HCT116 (cell line): Measurements from ENCODE around the gene APOH. TPM values are rescaled to one million over a fixed set of nuclear protein-coding genes. Genes with fewer than 3 reads are reported as not detected.

Experiments used
- ATAC-seq: fragments of 200-7000 bp; cut with Tn5 transposase; 2 replicates; pipeline ENCODE4 v1.9.1; 2020; ENCODE audit warnings: mild to moderate bottlenecking, moderate library complexity
- BruUV-seq: library from RNA; stranded (reverse); fragments of 400-500 nt; replicated peaks from 2 replicates; lab custom pipeline; 2021; lab: Mats Ljungman, UMichigan
- CTCF ChIA-PET: fragments of 300-600 bp; sonication (Branson Sonifier 250); formaldehyde crosslinking; loops from one replicate; lab custom pipeline; 2021; ENCODE audit warnings: antibody characterized with exemption; lab: Charles Lee
- POLR2A ChIA-PET: fragments of 300-600, 350-600 bp; sonication (Branson Sonifier 250); formaldehyde crosslinking; loops from one replicate; lab custom pipeline; 2021; ENCODE audit warnings: antibody characterized with exemption; lab: Charles Lee
- RAD21 ChIA-PET, 2 experiments: fragments of 300-600 bp; sonication (Branson Sonifier 250); formaldehyde crosslinking; loops; one replicate each; lab custom pipeline; 2023; ENCODE audit warnings: low total read pairs in 2 of 2; ENCODE audit not compliant: uncharacterized antibody in 2 of 2, unreplicated experiment in 2 of 2, low non-redundant PET in 1 of 2; lab: Charles Lee
- DNase-seq: peaks from one replicate; pipeline ENCODE4 v3.0.0-alpha.2; 2010; ENCODE audit warnings: low read depth, low spot score
- H2AFZ ChIP-seq: fragments of 200-600 bp; shearing (Covaris generic), sonication (generic); 2 replicates; pipeline ENCODE4 v1.6.1; 2017; ENCODE audit warnings: low read depth, mixed run types, mixed read lengths, antibody characterized with exemption, low read length; ENCODE audit not compliant: poor library complexity, severe bottlenecking
- H3K27ac ChIP-seq: 2 replicates; pipeline ENCODE4 v1.5.1; 2012; ENCODE audit warnings: low read depth, low read length
- H3K27me3 ChIP-seq: fragments of 200-600 bp; sonication (generic); 2 replicates; pipeline ENCODE4 v1.6.1; 2016; ENCODE audit warnings: mixed run types, low read length, mixed read lengths; ENCODE audit not compliant: insufficient read depth
- H3K36me3 ChIP-seq, 2 experiments: fragments of 200-500 bp in 1 of 2; fragments of 200-600 bp in 1 of 2; sonication (Bioruptor generic) in 1 of 2; sonication (generic) in 1 of 2; 2 replicates each; pipeline versions ENCODE4 v1.5.1 to v1.6.1; 2014 to 2016; ENCODE audit warnings: low read length in 2 of 2, inconsistent platforms in 1 of 2, mixed read lengths in 1 of 2, mixed run types in 1 of 2; ENCODE audit not compliant: insufficient read depth in 2 of 2, control insufficient read depth in 1 of 2
- H3K4me1 ChIP-seq, 2 experiments: fragments of 200-600 bp in 1 of 2; sonication (generic) in 1 of 2; 2 replicates each; pipeline versions ENCODE4 v1.5.1 to v1.6.1; 2012 to 2017; ENCODE audit warnings: low read length in 2 of 2, inconsistent platforms in 1 of 2, mild to moderate bottlenecking in 1 of 2, mixed read lengths in 1 of 2, mixed run types in 1 of 2, moderate library complexity in 1 of 2; ENCODE audit not compliant: insufficient read depth in 2 of 2, control insufficient read depth in 1 of 2
- H3K4me2 ChIP-seq: fragments of 200-600 bp; sonication (generic); 2 replicates; pipeline ENCODE4 v1.6.1; 2017; ENCODE audit warnings: mixed run types, low read length, mixed read lengths
- H3K4me3 ChIP-seq, 2 experiments: fragments of 200-600 bp in 1 of 2; sonication (generic) in 1 of 2; replicated peaks in 1 of 2; 2 replicates each; pipeline ENCODE4 v1.5.1; 2011 to 2016; ENCODE audit warnings: low read length in 2 of 2, control low read depth in 1 of 2, low read depth in 1 of 2, mild to moderate bottlenecking in 1 of 2, mixed read lengths in 1 of 2, mixed run types in 1 of 2
- H3K79me2 ChIP-seq: fragments of 200-600 bp; sonication (generic); 2 replicates; pipeline ENCODE4 v1.6.1; 2017; ENCODE audit warnings: mild to moderate bottlenecking, mixed run types, low read length, moderate library complexity, mixed read lengths; ENCODE audit not compliant: insufficient read depth
- H3K9ac ChIP-seq: fragments of 200-600 bp; sonication (generic); 2 replicates; pipeline ENCODE4 v1.6.1; 2016; ENCODE audit warnings: low read length, mixed read lengths
- H3K9me2 ChIP-seq: fragments of 200-600 bp; sonication (generic), shearing (Covaris generic); 2 replicates; pipeline ENCODE4 v1.6.1; 2017; ENCODE audit warnings: mixed run types, mild to moderate bottlenecking, moderate library complexity; ENCODE audit not compliant: insufficient read depth
- H3K9me3 ChIP-seq, 2 experiments: fragments of 200-500 bp in 1 of 2; fragments of 200-600 bp in 1 of 2; sonication (Bioruptor generic) in 1 of 2; sonication (generic) in 1 of 2; 2 replicates each; pipeline ENCODE4 v1.6.1; 2014 to 2017; ENCODE audit warnings: low read length in 2 of 2, mixed read lengths in 2 of 2, inconsistent platforms in 1 of 2, low read depth in 1 of 2, mild to moderate bottlenecking in 1 of 2, mixed run types in 1 of 2, moderate library complexity in 1 of 2; ENCODE audit not compliant: control insufficient read depth in 1 of 2, insufficient read depth in 1 of 2
- H4K20me1 ChIP-seq: fragments of 200-600 bp; sonication (generic), shearing (Covaris generic); 2 replicates; pipeline ENCODE4 v1.6.1; 2017; ENCODE audit warnings: mixed run types, mild to moderate bottlenecking, moderate library complexity; ENCODE audit not compliant: insufficient read depth
- CTCF ChIP-seq, 3 experiments: fragments of 200-600 bp in 1 of 3; sonication (generic) in 1 of 3; IDR thresholded peaks in 2 of 3; conservative IDR thresholded peaks in 1 of 3; 2 replicates each; pipeline ENCODE4 v1.5.1; 2012 to 2017; ENCODE audit warnings: low read depth in 2 of 3, low read length in 2 of 3, antibody characterized with exemption in 1 of 3, borderline replicate concordance in 1 of 3, control low read depth in 1 of 3, mild to moderate bottlenecking in 1 of 3, mixed read lengths in 1 of 3, mixed run types in 1 of 3, moderate library complexity in 1 of 3; ENCODE audit not compliant: insufficient read depth in 1 of 3
- EGR1 ChIP-seq: IDR thresholded peaks from 2 replicates; pipeline ENCODE4 v1.6.1; 2012; ENCODE audit warnings: low read depth
- ELF1 ChIP-seq: IDR thresholded peaks from 2 replicates; pipeline ENCODE4 v1.6.1; 2012; ENCODE audit warnings: low read depth, borderline replicate concordance
- FOSL1 ChIP-seq: IDR thresholded peaks from 2 replicates; pipeline ENCODE4 v1.6.1; 2012; ENCODE audit warnings: low read depth
- JUND ChIP-seq: IDR thresholded peaks from 2 replicates; pipeline ENCODE4 v1.6.1; 2012
- MAX ChIP-seq: IDR thresholded peaks from 2 replicates; pipeline ENCODE4 v1.6.1; 2012
- RAD21 ChIP-seq: IDR thresholded peaks from 2 replicates; pipeline ENCODE4 v1.6.1; 2012; ENCODE audit warnings: low read depth, mild to moderate bottlenecking
- SIN3A ChIP-seq: IDR thresholded peaks from 2 replicates; pipeline ENCODE4 v1.6.1; 2012; ENCODE audit warnings: low read depth
- SP1 ChIP-seq: IDR thresholded peaks from 2 replicates; pipeline ENCODE4 v1.6.1; 2012; ENCODE audit warnings: low read depth
- TCF7L2 ChIP-seq: IDR thresholded peaks from 2 replicates; pipeline ENCODE4 v1.7.0; 2011; ENCODE audit warnings: borderline replicate concordance, inconsistent platforms; ENCODE audit not compliant: insufficient read depth, insufficient read length; ENCODE audit errors: extremely low read depth
- YY1 ChIP-seq: IDR thresholded peaks from 2 replicates; pipeline ENCODE4 v1.6.1; 2011; ENCODE audit warnings: low read length, low read depth, moderate library complexity, mild to moderate bottlenecking; ENCODE audit not compliant: insufficient replicate concordance; ENCODE audit errors: extremely low read depth
- intact Hi-C: fragments of 100-400 bp; cut with micrococcal nuclease; formaldehyde crosslinking; loops from 2 replicates; pipeline ENCODE4 v1.10.0; 2022
- total RNA-seq: library from RNA; stranded (reverse); gene quantifications from one replicate; pipeline ENCODE4 v1.2.1, GENCODE V29; 2021; ENCODE audit not compliant: unreplicated experiment
- TF ChIP-seq, protein P1 (sequence below): IDR thresholded peaks from 2 replicates; pipeline ENCODE4 v1.6.1; 2012; ENCODE audit warnings: low read depth

The APOH gene
- total RNA-seq, 1 experiment from 2014 or later = 1.7 TPM

DNA sequence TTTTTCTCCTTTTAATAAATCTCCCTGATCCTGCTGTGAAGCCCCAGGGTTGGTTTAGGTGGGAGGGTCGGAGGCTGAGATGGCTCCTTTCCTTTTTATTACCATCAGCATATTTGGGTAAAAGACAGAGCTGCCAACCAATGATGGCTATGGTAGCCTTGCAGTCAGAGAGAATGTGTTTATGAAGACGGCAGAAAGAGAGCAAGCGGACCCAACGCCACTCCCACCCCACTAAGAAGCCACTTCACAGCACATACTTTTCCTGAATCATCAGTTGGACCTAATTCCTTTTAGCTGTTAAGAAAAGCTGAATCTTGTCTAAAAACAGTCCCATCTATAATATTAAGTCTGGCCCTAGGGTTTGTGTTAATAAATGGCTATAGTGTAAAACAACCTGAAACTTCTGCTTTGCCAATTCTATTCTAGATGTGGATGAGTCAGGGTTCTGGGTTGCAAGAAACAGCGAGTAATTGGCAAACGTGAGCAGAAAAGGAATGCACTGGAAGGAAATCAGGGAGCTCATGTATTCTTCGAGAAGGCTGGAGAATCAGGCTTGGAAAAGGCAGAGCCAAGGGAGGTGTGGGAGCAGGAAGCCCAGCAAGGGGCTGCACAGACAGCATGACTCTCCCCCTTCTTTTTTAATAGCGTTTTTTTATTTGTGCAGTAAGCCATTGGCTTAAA, 39.2 kb upstream of the APOH start:
- CTCF ChIA-PET = interaction anchor here (1.2 to 1.4 kb wide), 2 partner anchors 68 to 299 kb away, joined by 3 to 4 read pairs; no protein-coding TSS in a partner anchor

GRCh38 chr17:66264696-66265095, 35.5 kb upstream of the APOH start:
- TF ChIP-seq JUND = no peak
- TF ChIP-seq TCF7L2 = no peak
- no peak for TF ChIP-seq SP1
- no peak for TF ChIP-seq RAD21
- TF ChIP-seq MAX = no peak
- TF ChIP-seq YY1 = no peak
- no peak for TF ChIP-seq CTCF (IDR thresholded peaks at IDR 0.05 in 2 of 3, conservative IDR thresholded peaks at IDR 0.05 in 1 of 3; ENCODE audit: borderline replicate concordance in 1 of 3, insufficient read depth in 1 of 3, low read depth in 2 of 3, low read length in 2 of 3)
- no peak for TF ChIP-seq EGR1
- TF ChIP-seq SIN3A = no peak
- no peak for TF ChIP-seq FOSL1
- TF ChIP-seq, protein P1, sequence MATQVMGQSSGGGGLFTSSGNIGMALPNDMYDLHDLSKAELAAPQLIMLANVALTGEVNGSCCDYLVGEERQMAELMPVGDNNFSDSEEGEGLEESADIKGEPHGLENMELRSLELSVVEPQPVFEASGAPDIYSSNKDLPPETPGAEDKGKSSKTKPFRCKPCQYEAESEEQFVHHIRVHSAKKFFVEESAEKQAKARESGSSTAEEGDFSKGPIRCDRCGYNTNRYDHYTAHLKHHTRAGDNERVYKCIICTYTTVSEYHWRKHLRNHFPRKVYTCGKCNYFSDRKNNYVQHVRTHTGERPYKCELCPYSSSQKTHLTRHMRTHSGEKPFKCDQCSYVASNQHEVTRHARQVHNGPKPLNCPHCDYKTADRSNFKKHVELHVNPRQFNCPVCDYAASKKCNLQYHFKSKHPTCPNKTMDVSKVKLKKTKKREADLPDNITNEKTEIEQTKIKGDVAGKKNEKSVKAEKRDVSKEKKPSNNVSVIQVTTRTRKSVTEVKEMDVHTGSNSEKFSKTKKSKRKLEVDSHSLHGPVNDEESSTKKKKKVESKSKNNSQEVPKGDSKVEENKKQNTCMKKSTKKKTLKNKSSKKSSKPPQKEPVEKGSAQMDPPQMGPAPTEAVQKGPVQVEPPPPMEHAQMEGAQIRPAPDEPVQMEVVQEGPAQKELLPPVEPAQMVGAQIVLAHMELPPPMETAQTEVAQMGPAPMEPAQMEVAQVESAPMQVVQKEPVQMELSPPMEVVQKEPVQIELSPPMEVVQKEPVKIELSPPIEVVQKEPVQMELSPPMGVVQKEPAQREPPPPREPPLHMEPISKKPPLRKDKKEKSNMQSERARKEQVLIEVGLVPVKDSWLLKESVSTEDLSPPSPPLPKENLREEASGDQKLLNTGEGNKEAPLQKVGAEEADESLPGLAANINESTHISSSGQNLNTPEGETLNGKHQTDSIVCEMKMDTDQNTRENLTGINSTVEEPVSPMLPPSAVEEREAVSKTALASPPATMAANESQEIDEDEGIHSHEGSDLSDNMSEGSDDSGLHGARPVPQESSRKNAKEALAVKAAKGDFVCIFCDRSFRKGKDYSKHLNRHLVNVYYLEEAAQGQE = no peak
- Histone ChIP-seq H3K4me2 (no peak overlapping the region), H3K9ac (no peak overlapping the region), H3K27ac (no peak overlapping the region), H3K4me1 (no peaks in the 10 kb centered on the region), H3K79me2 (no peaks in the 10 kb centered on the region), H3K36me3 (no peaks in the 10 kb centered on the region), H3K4me3 (no peak overlapping the region), H3K9me2 (no peaks in the 10 kb centered on the region), H4K20me1 (no peaks in the 10 kb centered on the region), H3K27me3 (no peaks in the 10 kb centered on the region), H3K9me3 (no peaks in the 10 kb centered on the region), H2AFZ (no peak overlapping the region)
- RAD21 ChIA-PET = no interaction called here
- POLR2A ChIA-PET = no interaction called here
- no peak for ATAC-seq
- CTCF ChIA-PET = no interaction called here
- no TSS peak for BruUV-seq
- DNase-seq = no peak
- intact Hi-C loops = no loop called here

More for the DNA sequence above, 39.2 kb upstream of the APOH start:
- no peak overlapping the region for H3K9ac ChIP-seq
- ChIA-PET POLR2A (no interaction called here), RAD21 (no interaction called here)
- no peaks in the 10 kb centered on the region for H3K79me2 ChIP-seq
- H4K20me1 ChIP-seq = no peaks in the 10 kb centered on the region
- H2AFZ ChIP-seq = no peak overlapping the region
- no peak for ATAC-seq
- DNase-seq = no peak
- TF ChIP-seq SP1 (no peak), ELF1 (no peak)
- no peak overlapping the region for H3K27ac ChIP-seq
- H3K4me1 ChIP-seq = peaks cover 7 to 10% of the 10 kb centered on the region in 2 experiments
- no peak overlapping the region for H3K4me3 ChIP-seq
- no peaks in the 10 kb centered on the region for H3K27me3 ChIP-seq
- no TSS peak for BruUV-seq
- H3K9me3 ChIP-seq = no peaks in the 10 kb centered on the region
- H3K4me2 ChIP-seq = no peak overlapping the region
- no peaks in the 10 kb centered on the region for H3K9me2 ChIP-seq
- intact Hi-C loops = no loop called here
- H3K36me3 ChIP-seq = no peaks in the 10 kb centered on the region
